H1 (cell line): ENCODE data around the gene BRSK2. TPM values are rescaled to one million over a fixed set of nuclear protein-coding genes. Genes with fewer than 3 reads are reported as not detected.

Experiments
- CTCF ChIA-PET: fragments of 300-600 bp; sonication (Branson Sonifier 250); formaldehyde crosslinking; loops from one replicate; lab custom pipeline; 2021; ENCODE audit not compliant: partially characterized antibody; lab: Charles Lee
- POLR2A ChIA-PET: fragments of 300-600 bp; sonication (Branson Sonifier 250); formaldehyde crosslinking; loops from one replicate; lab custom pipeline; 2021; ENCODE audit warnings: inconsistent platforms; ENCODE audit not compliant: partially characterized antibody; lab: Charles Lee
- DNase-seq, 2 experiments: peaks; one replicate each; pipeline versions ENCODE4 v3.0.0 to v3.0.0-alpha.2; 2010 to 2022; ENCODE audit warnings: low spot score in 2 of 2, low read depth in 1 of 2, mixed read lengths in 1 of 2
- FAIRE-seq: peaks from 2 replicates; lab custom pipeline; 2011; peaks lifted over from hg19 to GRCh38; lab: Jason Lieb, UNC
- H2AFZ ChIP-seq: 2 replicates; pipeline ENCODE4 v1.8.1; 2012; ENCODE audit warnings: low read length, inconsistent platforms
- H2AK5ac ChIP-seq: 2 replicates; pipeline ENCODE4 v1.6.1; 2013; ENCODE audit warnings: low read depth, low read length
- H2BK120ac ChIP-seq: replicated peaks from 2 replicates; pipeline ENCODE3; 2013; ENCODE audit warnings: low read depth, low read length, inconsistent platforms
- H2BK12ac ChIP-seq: 2 replicates; pipeline ENCODE4 v1.6.1; 2013; ENCODE audit warnings: low read depth, low read length
- H2BK15ac ChIP-seq: 2 replicates; pipeline ENCODE4 v1.6.1; 2013; ENCODE audit warnings: low read length
- H2BK20ac ChIP-seq: 2 replicates; pipeline ENCODE4 v1.6.1; 2013; ENCODE audit warnings: low read length
- H2BK5ac ChIP-seq: 2 replicates; pipeline ENCODE4 v1.6.1; 2013; ENCODE audit warnings: low read depth, low read length
- H3K14ac ChIP-seq: 2 replicates; pipeline ENCODE4 v1.6.1; 2013; ENCODE audit warnings: inconsistent platforms; ENCODE audit not compliant: insufficient read length
- H3K18ac ChIP-seq: 2 replicates; pipeline ENCODE4 v1.6.1; 2013; ENCODE audit warnings: low read length; ENCODE audit errors: extremely low read depth
- H3K23ac ChIP-seq: 2 replicates; pipeline ENCODE4 v1.6.1; 2013; ENCODE audit warnings: inconsistent platforms; ENCODE audit not compliant: insufficient read length
- H3K23me2 ChIP-seq: 2 replicates; pipeline ENCODE4 v1.6.1; 2013; ENCODE audit warnings: low read depth, low read length
- H3K27ac ChIP-seq: 2 replicates; pipeline ENCODE4 v1.6.1; 2011; ENCODE audit warnings: low read depth, low read length, inconsistent platforms
- H3K27me3 ChIP-seq, 4 experiments: replicated peaks in 1 of 4; 1 replicate in 1 of 4; 2 replicates in 3 of 4; pipeline versions ENCODE4 v1.6.1 to v1.8.1; 2011 to 2013; ENCODE audit warnings: low read length in 3 of 4, mild to moderate bottlenecking in 3 of 4, inconsistent platforms in 2 of 4, mixed read lengths in 2 of 4, moderate library complexity in 1 of 4; ENCODE audit not compliant: control insufficient read depth in 3 of 4, insufficient read depth in 3 of 4; ENCODE audit errors: extremely low read depth in 1 of 4
- H3K36me3 ChIP-seq, 4 experiments: 2 replicates each; pipeline versions ENCODE4 v1.6.1 to v1.8.1; 2011 to 2013; ENCODE audit warnings: mild to moderate bottlenecking in 4 of 4, low read length in 3 of 4, moderate library complexity in 2 of 4, control low read depth in 1 of 4, inconsistent platforms in 1 of 4; ENCODE audit not compliant: insufficient read depth in 4 of 4, control insufficient read depth in 2 of 4
- H3K4ac ChIP-seq: replicated peaks from 2 replicates; pipeline ENCODE3; 2013; ENCODE audit warnings: low read length, low read depth, mixed read lengths, inconsistent platforms; ENCODE audit not compliant: insufficient read length
- H3K4me1 ChIP-seq, 4 experiments: replicated peaks in 1 of 4; 1 replicate in 1 of 4; 2 replicates in 3 of 4; pipeline versions ENCODE4 v1.6.1 to v1.8.1; 2011 to 2013; ENCODE audit warnings: low read length in 3 of 4, inconsistent platforms in 2 of 4, mixed read lengths in 1 of 4; ENCODE audit not compliant: insufficient read depth in 4 of 4, control insufficient read depth in 3 of 4
- H3K4me2 ChIP-seq, 2 experiments: 2 replicates each; pipeline versions ENCODE4 v1.6.1 to v1.8.1; 2011 to 2013; ENCODE audit warnings: low read depth in 2 of 2, low read length in 2 of 2, control low read depth in 1 of 2, inconsistent platforms in 1 of 2, mild to moderate bottlenecking in 1 of 2; ENCODE audit not compliant: insufficient read depth in 1 of 2
- H3K4me3 ChIP-seq, 4 experiments: fragments of 200-600, 300-600 bp in 1 of 4; sonication (generic), shearing (Covaris generic), sonication (Bioruptor Twin) in 1 of 4; 2 replicates each; pipeline versions ENCODE4 v1.5.1 to v1.8.1; 2011 to 2016; ENCODE audit warnings: low read length in 4 of 4, low read depth in 3 of 4, control low read depth in 2 of 4, inconsistent platforms in 2 of 4, mild to moderate bottlenecking in 2 of 4, mixed read lengths in 1 of 4, moderate library complexity in 1 of 4; ENCODE audit not compliant: insufficient read depth in 2 of 4; ENCODE audit errors: extremely low read depth in 1 of 4
- H3K56ac ChIP-seq: replicated peaks from 2 replicates; pipeline ENCODE3; 2013; ENCODE audit warnings: low read depth, mild to moderate bottlenecking, mixed read lengths, low read length, inconsistent platforms; ENCODE audit not compliant: insufficient read length
- H3K79me1 ChIP-seq: 2 replicates; pipeline ENCODE4 v1.6.1; 2013; ENCODE audit warnings: low read depth, low read length, control low read depth
- H3K79me2 ChIP-seq, 2 experiments: 2 replicates each; pipeline versions ENCODE4 v1.6.1 to v1.8.1; 2012 to 2013; ENCODE audit warnings: low read length in 2 of 2, mild to moderate bottlenecking in 2 of 2, inconsistent platforms in 1 of 2; ENCODE audit not compliant: insufficient read depth in 2 of 2, control insufficient read depth in 1 of 2
- H3K9ac ChIP-seq, 4 experiments: replicated peaks in 1 of 4; 1 replicate in 1 of 4; 2 replicates in 3 of 4; pipeline versions ENCODE4 v1.6.1 to v1.8.1; 2011 to 2013; ENCODE audit warnings: low read depth in 3 of 4, low read length in 3 of 4, control low read depth in 2 of 4, mild to moderate bottlenecking in 2 of 4, moderate library complexity in 2 of 4, inconsistent platforms in 1 of 4; ENCODE audit errors: extremely low read depth in 1 of 4
- H3K9me3 ChIP-seq, 2 experiments: 2 replicates each; pipeline versions ENCODE4 v1.6.1 to v1.8.1; 2012 to 2013; ENCODE audit warnings: mild to moderate bottlenecking in 2 of 2, moderate library complexity in 2 of 2, control low read depth in 1 of 2, inconsistent platforms in 1 of 2, low read depth in 1 of 2, low read length in 1 of 2, mixed read lengths in 1 of 2; ENCODE audit not compliant: insufficient read depth in 2 of 2
- H4K20me1 ChIP-seq, 2 experiments: replicated peaks in 1 of 2; 2 replicates each; pipeline versions ENCODE3 to v1.8.1; 2011 to 2013; ENCODE audit warnings: inconsistent platforms in 2 of 2, low read length in 2 of 2, mild to moderate bottlenecking in 1 of 2; ENCODE audit not compliant: insufficient read depth in 2 of 2, control insufficient read depth in 1 of 2
- H4K5ac ChIP-seq: 2 replicates; pipeline ENCODE4 v1.6.1; 2013; ENCODE audit warnings: low read length, low read depth, mixed read lengths, inconsistent platforms; ENCODE audit not compliant: insufficient read length
- H4K8ac ChIP-seq: 2 replicates; pipeline ENCODE4 v1.8.0; 2013; ENCODE audit warnings: mild to moderate bottlenecking, moderate library complexity, low read length, inconsistent platforms; ENCODE audit not compliant: insufficient read depth; ENCODE audit errors: extremely low read depth
- H4K91ac ChIP-seq: replicated peaks from 2 replicates; pipeline ENCODE3; 2013; ENCODE audit warnings: low read length, mixed read lengths, inconsistent platforms; ENCODE audit not compliant: insufficient read length
- CTBP2 ChIP-seq: IDR thresholded peaks from 2 replicates; pipeline ENCODE4 v1.7.0; 2011; ENCODE audit warnings: borderline replicate concordance, mild to moderate bottlenecking, moderate library complexity, mixed read lengths, low read length; ENCODE audit not compliant: insufficient read depth, insufficient read length
- EGR1 ChIP-seq: IDR thresholded peaks from 2 replicates; pipeline ENCODE4 v1.6.1; 2011; ENCODE audit warnings: low read depth, low read length, borderline replicate concordance
- GABPA ChIP-seq: IDR thresholded peaks from 2 replicates; pipeline ENCODE4 v1.6.1; 2011; ENCODE audit warnings: mild to moderate bottlenecking, low read length, moderate library complexity, borderline replicate concordance; ENCODE audit not compliant: insufficient read depth
- HDAC2 ChIP-seq, 2 experiments: fragments of 300-600 bp in 1 of 2; sonication (generic) in 1 of 2; IDR thresholded peaks; 2 replicates each; pipeline ENCODE4 v1.6.1; 2011 to 2012; ENCODE audit warnings: low read depth in 2 of 2, low read length in 2 of 2, mild to moderate bottlenecking in 2 of 2, moderate library complexity in 2 of 2, borderline replicate concordance in 1 of 2, inconsistent platforms in 1 of 2
- MAX ChIP-seq: IDR thresholded peaks from 2 replicates; pipeline ENCODE4 v1.6.1; 2012; ENCODE audit warnings: inconsistent platforms
- NRF1 ChIP-seq: IDR thresholded peaks from 2 replicates; pipeline ENCODE4 v1.6.1; 2011; ENCODE audit warnings: mild to moderate bottlenecking, low read depth, low read length, improper control_type of control experiment
- POU5F1 ChIP-seq: IDR thresholded peaks from 2 replicates; pipeline ENCODE4 v1.6.1; 2011; ENCODE audit warnings: low read depth, mild to moderate bottlenecking, low read length, moderate library complexity
- RAD21 ChIP-seq, 2 experiments: IDR thresholded peaks in 1 of 2; conservative IDR thresholded peaks in 1 of 2; 2 replicates each; pipeline ENCODE4 v1.6.1; 2011; ENCODE audit warnings: low read depth in 2 of 2, low read length in 2 of 2, improper control_type of control experiment in 1 of 2, inconsistent platforms in 1 of 2, mild to moderate bottlenecking in 1 of 2, moderate library complexity in 1 of 2
- RFX5 ChIP-seq: IDR thresholded peaks from 2 replicates; pipeline ENCODE4 v1.6.1; 2011; ENCODE audit warnings: low read depth, low read length, improper control_type of control experiment, borderline replicate concordance
- SIN3A ChIP-seq, 2 experiments: IDR thresholded peaks in 1 of 2; conservative IDR thresholded peaks in 1 of 2; 2 replicates each; pipeline ENCODE4 v1.6.1; 2011 to 2012; ENCODE audit warnings: low read length in 2 of 2, improper control_type of control experiment in 1 of 2, low read depth in 1 of 2, mild to moderate bottlenecking in 1 of 2
- SRF ChIP-seq: IDR thresholded peaks from 2 replicates; pipeline ENCODE4 v1.6.1; 2011; ENCODE audit warnings: mild to moderate bottlenecking, low read depth, low read length, moderate library complexity
- ZNF274 ChIP-seq: IDR thresholded peaks from 2 replicates; pipeline ENCODE4 v1.7.0; 2012; ENCODE audit warnings: low read length, borderline replicate concordance; ENCODE audit errors: extremely low read depth
- WGBS, 2 experiments: shearing (Covaris generic) in 1 of 2; methylation state at CpG; one replicate each; pipeline versions ENCODE4 v1.1.6 to v1.1.7; 2013 to 2015; ENCODE audit warnings: low lambda C conversion rate in 2 of 2, mixed read lengths in 2 of 2, inconsistent platforms in 1 of 2, low coverage in 1 of 2, missing lambda C conversion rate in 1 of 2; ENCODE audit not compliant: insufficient replicate concordance in 2 of 2, insufficient coverage in 1 of 2, insufficient read length in 1 of 2; ENCODE audit errors: extremely low coverage in 1 of 2, missing lambda C conversion rate in 1 of 2; 5-methylcytosine and 5-hydroxymethylcytosine counted together
- polyA plus RNA-seq, 7 experiments: library from polyadenylated mRNA; depleted of rRNA in 3 of 7; stranded (reverse) in 5 of 7; unstranded in 2 of 7; fragments of >200 nt in 5 of 7; fragments of 200-250 nt in 2 of 7; gene quantifications; 1 replicate in 5 of 7; 2 replicates in 1 of 7; 4 replicates in 1 of 7; pipeline versions ENCODE4 v1.2.1 to v1.2.3, GENCODE V29; 2011 to 2013; ENCODE audit warnings: missing spikeins in 2 of 7, mixed read lengths in 2 of 7
- total RNA-seq: library from RNA; stranded (reverse); fragmentation: NEBNext Ultra II Directional; extraction: Animal tissue kit (Norgen Biotek cat#: 25700); gene quantifications from 2 replicates; pipeline ENCODE4 v1.2.1, GENCODE V29; 2021

The BRSK2 gene
- total and polyA plus RNA-seq, 2 of the 8 experiments (the other 6 are each of a cell fraction or from before 2014, with no cell fraction given) = 17.3 to 27.1 TPM

GRCh38 chr11:1505480-1505879, 115.7 kb downstream of the BRSK2 start:
- no peak overlapping the region for H4K5ac ChIP-seq
- no peak overlapping the region for H3K14ac ChIP-seq
- no peaks in the 10 kb centered on the region for H3K36me3 ChIP-seq
- no peak overlapping the region for H4K8ac ChIP-seq
- H3K9ac ChIP-seq = no peak overlapping the region
- WGBS, 2 experiments = 82% methylated on average over 11 of the region's 11 CpGs; no CpG with 5 or more reads in 1 of the 2 experiments
- H2BK5ac ChIP-seq = no peak overlapping the region
- CTCF ChIA-PET = interaction anchor here (0.7 to 2.8 kb wide), 19 partner anchors 10 to 212 kb away, joined by 3 to 13 read pairs (median 3); no protein-coding TSS in a partner anchor
- POLR2A ChIA-PET = interaction anchor here (0.9 kb wide), 1 partner anchor 10 kb away, joined by 3 read pairs; no protein-coding TSS in a partner anchor
- no peak overlapping the region for H3K4me2 ChIP-seq
- DNase-seq (no peak), FAIRE-seq (no peak)
- H3K23ac ChIP-seq = no peak overlapping the region
- no peak overlapping the region for H4K91ac ChIP-seq
- no peaks in the 10 kb centered on the region for H3K27me3 ChIP-seq
- no peak overlapping the region for H2BK20ac ChIP-seq
- H3K27ac ChIP-seq = no peak overlapping the region
- H3K9me3 ChIP-seq = no peaks in the 10 kb centered on the region
- H2BK120ac ChIP-seq = no peak overlapping the region
- no peaks in the 10 kb centered on the region for H3K23me2 ChIP-seq
- no peak overlapping the region for H3K56ac ChIP-seq
- H3K79me1 ChIP-seq = peaks cover 19% of the 10 kb centered on the region
- no peak overlapping the region for H2BK15ac ChIP-seq
- no peak overlapping the region for H2AK5ac ChIP-seq
- no peak overlapping the region for H3K4ac ChIP-seq
- H3K4me3 ChIP-seq = no peak overlapping the region
- H4K20me1 ChIP-seq = peaks cover 5 to 12% of the 10 kb centered on the region in 2 experiments
- no peak overlapping the region for H2AFZ ChIP-seq
- H2BK12ac ChIP-seq = no peak overlapping the region
- peaks cover 0 to 28% of the 10 kb centered on the region in 2 experiments; a peak in 1 of 4 replicates for H3K79me2 ChIP-seq
- no peak overlapping the region for H3K18ac ChIP-seq
- peaks cover 0 to 18% (median 9%) of the 10 kb centered on the region in 4 experiments; a peak in 3 of 7 replicates for H3K4me1 ChIP-seq
- no peak for TF ChIP-seq RFX5
- no peak for TF ChIP-seq NRF1
- no peak for TF ChIP-seq CTBP2
- TF ChIP-seq SRF = peak; percentile 75
- TF ChIP-seq ZNF274 = no peak
- TF ChIP-seq SIN3A (conservative IDR thresholded peaks at IDR 0.05 in 1 of 2, IDR thresholded peaks at IDR 0.05 in 1 of 2; ENCODE audit: low read depth in 1 of 2, low read length in 2 of 2) = no peak
- peak in 1 of 2 experiments; percentile 39; a peak in 2 of 4 replicates for TF ChIP-seq RAD21 (IDR thresholded peaks at IDR 0.05 in 1 of 2, conservative IDR thresholded peaks at IDR 0.05 in 1 of 2; ENCODE audit: low read depth in 2 of 2, low read length in 2 of 2)
- TF ChIP-seq GABPA = no peak
- no peak for TF ChIP-seq EGR1
- TF ChIP-seq POU5F1 = no peak
- no peak for TF ChIP-seq MAX
- TF ChIP-seq HDAC2 (IDR thresholded peaks at IDR 0.05; ENCODE audit: borderline replicate concordance in 1 of 2, low read depth in 2 of 2, low read length in 2 of 2) = no peak
